HG03521 (cell line): Measurements from ENCODE around the gene PLXND1.

Source experiments
- ATAC-seq: cut with Tn5 transposase; IDR thresholded peaks from one replicate; pipeline ENCODE4 v1.9.1; 2021; ENCODE audit warnings: mild to moderate bottlenecking, moderate library complexity; ENCODE audit not compliant: unreplicated experiment

The PLXND1 gene

GRCh38 chr3:129564981-129565644 is 41.4 kb downstream of the PLXND1 start:
- no peak for ATAC-seq

GRCh38 chr3:129563850-129564535 is 42.5 kb downstream of the PLXND1 start:
- ATAC-seq = no peak

GRCh38 chr3:129563332-129563731 is 43.1 kb downstream of the PLXND1 start:
- ATAC-seq = no peak

GRCh38 chr3:129562803-129563202 is 43.7 kb downstream of the PLXND1 start:
- no peak for ATAC-seq

GRCh38 chr3:129561619-129562248 is 44.7 kb downstream of the PLXND1 start:
- ATAC-seq = no peak

- no peak for ATAC-seq
Observed at GRCh38 chr3:129560911-129561594, 45.4 kb downstream of the PLXND1 start.

GRCh38 chr3:129560269-129560787 is 46.1 kb downstream of the PLXND1 start:
- ATAC-seq = no peak

GRCh38 chr3:129559565-129560079 is 46.9 kb downstream of the PLXND1 start:
- ATAC-seq = no peak

GRCh38 chr3:129558772-129559564 is 47.5 kb downstream of the PLXND1 start:
- ATAC-seq = no peak

- no peak for ATAC-seq
Observed at GRCh38 chr3:129558081-129558771, 48.2 kb downstream of the PLXND1 start.

- ATAC-seq = no peak
Observed at GRCh38 chr3:129557548-129557894, 49.0 kb downstream of the PLXND1 start.

- ATAC-seq = no peak
Observed at GRCh38 chr3:129556890-129557547, 49.5 kb downstream of the PLXND1 start.

- ATAC-seq = no peak
Observed at GRCh38 chr3:129556358-129556695, 50.1 kb downstream of the PLXND1 start.

- ATAC-seq = no peak
Observed at GRCh38 chr3:129555616-129556357, 50.7 kb downstream of the PLXND1 start.

- ATAC-seq = no peak
Observed at GRCh38 chr3:129555153-129555550, 51.3 kb downstream of the PLXND1 start.

- ATAC-seq = no peak
Observed at GRCh38 chr3:129554356-129555152, 51.9 kb downstream of the PLXND1 start.

- no peak for ATAC-seq
Observed at GRCh38 chr3:129553719-129554118, 52.8 kb downstream of the PLXND1 start.

- no peak for ATAC-seq
Observed at GRCh38 chr3:129553171-129553570, 53.3 kb downstream of the PLXND1 start.
